Measurements from ENCODE around the gene MON2.
A peak's percentile ranks its signal among the peaks of the same experiment; 100 is the strongest.
"Not testable (repeated sequence)": the region's sequence is repeated elsewhere in the genome, so short reads cannot be mapped to it uniquely, and the experiment has no call there.

Gene MON2

DNA sequence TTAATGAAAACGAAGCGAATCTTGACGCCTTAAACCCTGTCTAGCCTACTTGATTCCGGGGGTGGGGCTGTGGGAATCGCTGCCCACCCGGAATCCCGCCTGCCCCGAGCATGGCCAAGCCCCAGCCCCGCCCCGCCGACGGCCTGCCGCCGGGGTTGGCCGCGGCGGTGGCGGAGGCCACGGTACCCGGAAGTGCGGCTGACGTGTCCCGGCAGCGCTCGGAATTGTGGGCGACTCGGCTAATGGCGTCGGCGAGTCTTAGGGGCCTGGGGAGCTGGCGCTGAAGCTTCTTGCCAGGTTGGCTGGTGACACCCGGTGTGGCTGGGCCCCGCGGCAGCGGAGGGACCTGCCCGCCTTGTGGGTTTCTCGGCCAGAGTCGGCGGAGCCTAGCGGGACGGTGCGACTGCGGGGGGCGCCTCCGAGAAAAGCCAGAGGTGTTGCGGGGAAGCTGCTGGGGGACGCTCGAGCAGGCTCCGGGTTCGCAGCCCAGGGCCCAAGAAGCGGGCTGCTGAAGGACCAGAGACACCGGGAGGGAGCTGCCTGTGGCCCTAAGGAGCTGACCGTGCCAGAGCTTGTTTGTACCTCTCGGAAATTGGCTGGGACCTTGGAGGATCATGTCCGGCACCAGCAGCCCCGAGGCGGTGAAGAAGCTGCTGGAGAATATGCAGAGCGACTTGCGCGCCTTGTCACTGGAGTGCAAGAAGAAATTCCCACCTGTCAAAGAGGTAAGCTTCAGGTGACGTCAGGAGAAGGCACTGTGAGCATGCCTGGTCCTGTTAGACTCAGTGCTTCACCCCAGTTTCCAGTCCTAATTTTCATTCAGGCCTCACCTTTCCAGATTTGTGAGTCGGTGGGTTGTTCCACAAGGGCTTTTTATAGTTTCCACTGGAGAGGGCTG is at the start of gene MON2:
Gene MON2, plus strand, starts transcription at position 233 of the 898 bp plus-strand sequence. Its CDS starts 382 bp downstream, at position 615.
- H3K9me3 ChIP-seq (ENCODE audit: control insufficient read depth, low read depth, low read length): peaks cover 4% of the 10 kb centered on the region
- peak within 1 kb of the TSS; percentile 69 for H3K4me3 ChIP-seq (ENCODE audit: low read length)
- H3K9ac ChIP-seq (ENCODE audit: low read length): peak within 1 kb of the TSS; percentile 64
- peaks cover 5% of the 10 kb centered on the region for H3K4me1 ChIP-seq (ENCODE audit: control insufficient read depth, low read depth, low read length)
- peaks cover 7% of the 10 kb centered on the region for H3K27me3 ChIP-seq (ENCODE audit: control insufficient read depth, insufficient read depth, low read length)
- H3K36me3 ChIP-seq (ENCODE audit: control insufficient read depth, low read depth, low read length): no peaks in the 10 kb centered on the region
- H3K27ac ChIP-seq (ENCODE audit: low read length): no peak within 1 kb of the TSS

DNA sequence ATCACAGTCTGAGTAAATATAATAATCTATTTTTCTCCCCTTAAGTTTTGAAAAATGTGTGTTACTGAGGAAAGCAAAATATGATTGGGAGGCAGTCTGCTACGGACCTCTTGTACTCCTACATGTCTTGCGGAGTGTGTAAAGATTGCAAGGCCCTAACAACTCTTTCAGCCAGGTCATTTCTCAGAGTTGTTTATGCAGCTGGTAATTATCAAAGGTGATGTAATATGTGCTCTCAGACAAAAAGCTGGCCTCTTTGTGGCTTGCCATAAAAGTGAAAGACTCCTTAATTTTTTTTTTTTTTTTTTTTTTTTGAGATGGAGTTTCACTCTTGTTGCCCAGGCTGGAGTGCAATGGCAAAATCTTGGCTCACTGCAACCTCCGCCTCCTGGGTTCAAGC is 40.5 kb upstream of the MON2 start:
- no peaks in the 10 kb centered on the region for H3K9me3 ChIP-seq (ENCODE audit: control insufficient read depth, low read depth, low read length)
- no peaks in the 10 kb centered on the region for H3K27me3 ChIP-seq (ENCODE audit: control insufficient read depth, insufficient read depth, low read length)
- no peak overlapping the region for H3K9ac ChIP-seq (ENCODE audit: low read length)
- no peaks in the 10 kb centered on the region for H3K4me1 ChIP-seq (ENCODE audit: control insufficient read depth, low read depth, low read length)
- no peak overlapping the region for H3K4me3 ChIP-seq (ENCODE audit: low read length)
- H3K36me3 ChIP-seq (ENCODE audit: control insufficient read depth, low read depth, low read length): no peaks in the 10 kb centered on the region
- no peak overlapping the region for H3K27ac ChIP-seq (ENCODE audit: low read length)

GRCh38 chr12:62429457-62429856 is 37.2 kb upstream of the MON2 start:
- Histone ChIP-seq H3K36me3 (ENCODE audit: control insufficient read depth, low read depth, low read length) (no peaks in the 10 kb centered on the region), H3K4me3 (ENCODE audit: low read length) (no peak overlapping the region), H3K4me1 (ENCODE audit: control insufficient read depth, low read depth, low read length) (no peaks in the 10 kb centered on the region), H3K27ac (ENCODE audit: low read length) (no peak overlapping the region), H3K27me3 (ENCODE audit: control insufficient read depth, insufficient read depth, low read length) (peaks cover 26% of the 10 kb centered on the region), H3K9ac (ENCODE audit: low read length) (no peak overlapping the region), H3K9me3 (ENCODE audit: control insufficient read depth, low read depth, low read length) (no peaks in the 10 kb centered on the region)

GRCh38 chr12:62434494-62435302 is 31.9 kb upstream of the MON2 start:
- Histone ChIP-seq H3K9me3 (ENCODE audit: control insufficient read depth, low read depth, low read length) (no peaks in the 10 kb centered on the region), H3K27me3 (ENCODE audit: control insufficient read depth, insufficient read depth, low read length) (peaks cover 53% of the 10 kb centered on the region), H3K4me1 (ENCODE audit: control insufficient read depth, low read depth, low read length) (no peaks in the 10 kb centered on the region), H3K9ac (ENCODE audit: low read length) (no peak overlapping the region), H3K4me3 (ENCODE audit: low read length) (peak overlapping the region; percentile 53), H3K36me3 (ENCODE audit: control insufficient read depth, low read depth, low read length) (no peaks in the 10 kb centered on the region), H3K27ac (ENCODE audit: low read length) (no peak overlapping the region)

DNA sequence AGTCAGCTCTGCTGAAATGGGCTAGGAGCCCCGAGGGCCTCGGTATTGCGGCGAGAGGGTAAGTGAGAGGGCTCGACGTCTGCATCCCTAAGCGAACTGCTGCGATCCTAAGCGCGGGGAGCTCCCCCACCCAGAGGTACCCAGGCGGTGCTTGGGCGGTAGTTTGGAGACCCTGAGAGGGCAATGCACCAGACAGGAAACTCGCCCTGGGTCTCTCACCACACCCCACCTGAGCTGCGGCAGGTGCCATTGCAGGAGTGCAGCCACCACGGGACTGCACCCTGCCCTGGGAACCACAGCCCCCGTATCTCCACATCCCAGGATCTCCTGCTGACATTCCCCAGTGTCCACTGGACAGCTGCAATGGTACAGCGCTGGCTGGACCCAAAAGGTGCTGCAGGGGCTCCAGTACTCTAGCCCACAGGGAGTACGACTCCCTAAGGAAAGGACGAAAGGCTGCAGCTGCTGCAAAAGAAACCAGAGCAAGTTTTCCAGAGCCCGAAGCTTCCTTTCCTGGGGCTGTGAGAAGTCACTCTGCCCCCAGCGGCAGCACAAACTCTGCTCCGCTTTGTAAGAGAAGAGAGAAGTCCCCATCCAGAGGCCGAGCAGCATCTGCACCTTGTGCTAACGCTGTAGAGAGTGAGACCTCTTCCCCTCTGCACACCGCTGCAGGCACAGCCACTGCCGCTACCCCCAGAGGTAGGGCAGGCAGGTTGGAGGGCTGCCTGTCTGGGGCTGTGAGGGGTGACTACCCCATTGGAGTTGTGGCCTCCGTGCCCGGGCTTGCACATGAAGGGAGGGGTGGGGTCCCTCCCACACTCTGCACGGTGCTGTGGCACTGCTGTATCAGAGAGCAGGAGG is 31.1 kb upstream of the MON2 start:
- Histone ChIP-seq H3K36me3 (ENCODE audit: control insufficient read depth, low read depth, low read length) (no peaks in the 10 kb centered on the region), H3K9me3 (ENCODE audit: control insufficient read depth, low read depth, low read length) (no peaks in the 10 kb centered on the region), H3K27me3 (ENCODE audit: control insufficient read depth, insufficient read depth, low read length) (peaks cover 53% of the 10 kb centered on the region), H3K27ac (ENCODE audit: low read length) (no peak overlapping the region), H3K4me3 (ENCODE audit: low read length) (peak overlapping the region; percentile 53), H3K4me1 (ENCODE audit: control insufficient read depth, low read depth, low read length) (no peaks in the 10 kb centered on the region), H3K9ac (ENCODE audit: low read length) (no peak overlapping the region)

DNA sequence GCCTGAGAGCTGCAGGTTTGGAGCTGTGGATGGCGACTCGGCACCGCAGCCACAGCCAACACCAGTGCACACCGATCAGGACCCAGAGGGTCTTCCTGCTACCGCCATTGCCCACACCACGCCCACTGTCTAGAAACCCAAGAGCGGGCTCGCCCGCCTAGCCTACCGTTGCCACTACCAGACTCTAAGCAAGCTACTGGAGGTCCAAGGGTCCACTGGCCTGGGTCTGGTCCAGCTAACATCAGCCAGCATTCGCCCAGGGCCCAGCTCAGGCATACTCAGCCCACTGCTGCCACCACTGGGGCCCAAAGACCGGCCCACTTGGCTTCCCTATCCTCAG is 30.5 kb upstream of the MON2 start:
- Histone ChIP-seq H3K4me3 (ENCODE audit: low read length) (peak overlapping the region; percentile 53), H3K9me3 (ENCODE audit: control insufficient read depth, low read depth, low read length) (no peaks in the 10 kb centered on the region), H3K27me3 (ENCODE audit: control insufficient read depth, insufficient read depth, low read length) (peaks cover 53% of the 10 kb centered on the region), H3K27ac (ENCODE audit: low read length) (no peak overlapping the region), H3K9ac (ENCODE audit: low read length) (no peak overlapping the region), H3K4me1 (ENCODE audit: control insufficient read depth, low read depth, low read length) (no peaks in the 10 kb centered on the region), H3K36me3 (ENCODE audit: control insufficient read depth, low read depth, low read length) (no peaks in the 10 kb centered on the region)

DNA sequence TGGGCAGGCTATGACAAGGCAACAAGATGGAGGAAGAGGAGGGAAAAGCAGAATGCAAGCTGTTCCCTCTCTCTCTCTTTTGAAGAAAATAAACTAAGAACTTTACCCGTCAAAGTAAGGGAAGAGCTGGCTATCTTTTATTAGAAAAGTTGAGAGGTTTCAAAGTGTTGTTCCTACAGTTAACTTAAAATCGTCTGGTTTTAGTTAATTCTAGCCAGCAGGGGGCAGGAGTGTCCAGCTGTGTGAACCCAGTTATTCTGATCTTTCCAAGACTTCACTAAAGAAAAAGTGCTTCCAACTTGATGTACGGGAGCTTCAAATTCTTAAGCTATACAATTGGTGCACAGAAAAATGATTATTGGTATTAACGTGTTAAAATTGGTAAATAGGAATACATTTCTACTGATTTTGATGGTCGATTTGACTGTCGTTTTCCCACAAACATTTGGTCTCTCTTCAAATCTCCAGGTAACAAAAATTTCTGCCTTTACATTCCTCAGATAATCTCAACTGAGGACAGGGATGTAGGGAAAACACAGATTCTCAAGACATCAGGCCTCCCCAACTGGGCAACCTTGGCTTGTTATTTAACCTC is 28.4 kb upstream of the MON2 start:
- no peaks in the 10 kb centered on the region for H3K9me3 ChIP-seq (ENCODE audit: control insufficient read depth, low read depth, low read length)
- H3K9ac ChIP-seq (ENCODE audit: low read length): no peak overlapping the region
- no peak overlapping the region for H3K4me3 ChIP-seq (ENCODE audit: low read length)
- peaks cover 40% of the 10 kb centered on the region for H3K27me3 ChIP-seq (ENCODE audit: control insufficient read depth, insufficient read depth, low read length)
- no peaks in the 10 kb centered on the region for H3K4me1 ChIP-seq (ENCODE audit: control insufficient read depth, low read depth, low read length)
- H3K27ac ChIP-seq (ENCODE audit: low read length): no peak overlapping the region
- no peaks in the 10 kb centered on the region for H3K36me3 ChIP-seq (ENCODE audit: control insufficient read depth, low read depth, low read length)

DNA sequence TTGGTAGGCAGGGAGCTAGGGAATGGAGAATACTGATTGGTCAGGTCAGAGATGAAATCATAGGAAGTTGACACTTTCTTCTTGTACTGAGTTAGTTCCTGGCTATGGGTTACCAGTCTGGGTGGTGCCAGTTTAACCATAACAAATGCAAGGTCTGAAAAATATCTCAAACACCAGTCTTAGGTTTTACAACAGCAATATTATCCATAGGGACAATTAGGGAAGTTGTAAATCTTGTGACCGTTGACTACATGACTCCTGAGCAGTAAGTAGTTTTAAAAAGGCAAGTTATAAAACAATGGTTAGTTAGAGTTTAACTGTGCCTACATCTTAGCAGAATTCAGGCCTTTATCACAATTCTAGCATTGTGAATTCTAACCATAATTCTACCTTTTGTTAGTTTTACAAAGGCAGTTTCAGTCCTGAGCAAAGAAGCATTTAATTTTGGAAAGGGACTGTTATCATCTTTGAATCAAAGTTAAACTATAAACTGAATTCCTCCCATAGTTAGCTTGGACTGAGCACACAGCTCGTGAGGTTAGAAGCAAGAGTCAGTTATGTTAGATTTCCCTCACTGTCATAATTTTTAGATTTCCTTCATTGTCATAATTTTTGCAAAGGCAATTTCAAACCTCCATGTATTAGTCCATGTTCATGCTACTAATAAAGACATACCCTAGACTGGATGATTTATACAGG is 19.7 kb upstream of the MON2 start:
- Histone ChIP-seq H3K27me3 (ENCODE audit: control insufficient read depth, insufficient read depth, low read length) (no peaks in the 10 kb centered on the region), H3K9me3 (ENCODE audit: control insufficient read depth, low read depth, low read length) (no peaks in the 10 kb centered on the region), H3K9ac (ENCODE audit: low read length) (no peak overlapping the region), H3K4me3 (ENCODE audit: low read length) (no peak overlapping the region), H3K4me1 (ENCODE audit: control insufficient read depth, low read depth, low read length) (no peaks in the 10 kb centered on the region), H3K36me3 (ENCODE audit: control insufficient read depth, low read depth, low read length) (no peaks in the 10 kb centered on the region), H3K27ac (ENCODE audit: low read length) (no peak overlapping the region)

GRCh38 chr12:62448436-62448835 is 18.2 kb upstream of the MON2 start:
- H3K4me1 ChIP-seq (ENCODE audit: control insufficient read depth, low read depth, low read length): no peaks in the 10 kb centered on the region
- H3K36me3 ChIP-seq (ENCODE audit: control insufficient read depth, low read depth, low read length): no peaks in the 10 kb centered on the region
- no peak overlapping the region for H3K27ac ChIP-seq (ENCODE audit: low read length)
- H3K9me3 ChIP-seq (ENCODE audit: control insufficient read depth, low read depth, low read length): no peaks in the 10 kb centered on the region
- no peak overlapping the region for H3K9ac ChIP-seq (ENCODE audit: low read length)
- no peaks in the 10 kb centered on the region for H3K27me3 ChIP-seq (ENCODE audit: control insufficient read depth, insufficient read depth, low read length)
- no peak overlapping the region for H3K4me3 ChIP-seq (ENCODE audit: low read length)

GRCh38 chr12:62455429-62455828 is 11.2 kb upstream of the MON2 start:
- not testable (repeated sequence) for H3K4me1 ChIP-seq (ENCODE audit: control insufficient read depth, low read depth, low read length); H3K9me3 ChIP-seq (ENCODE audit: control insufficient read depth, low read depth, low read length); H3K27ac ChIP-seq (ENCODE audit: low read length); H3K9ac ChIP-seq (ENCODE audit: low read length); H3K36me3 ChIP-seq (ENCODE audit: control insufficient read depth, low read depth, low read length); H3K4me3 ChIP-seq (ENCODE audit: low read length); H3K27me3 ChIP-seq (ENCODE audit: control insufficient read depth, insufficient read depth, low read length)
